B cell (primary cell): ENCODE data around the gene PFKFB3. TPM values are rescaled to one million over a fixed set of nuclear protein-coding genes. Genes with fewer than 3 reads are reported as not detected.
"Not testable (repeated sequence)": the region's sequence is repeated elsewhere in the genome, so short reads cannot be mapped to it uniquely, and the experiment has no call there.

ENCODE experiments used
- ATAC-seq: fragments of 200-7000 bp; cut with Tn5 transposase; one replicate; pipeline ENCODE4 v1.10.0; 2021; ENCODE audit warnings: low read depth, mild to moderate bottlenecking, moderate number of reproducible peaks, moderate library complexity
- CTCF ChIA-PET: fragments of 350-600 bp; sonication (Branson Sonifier 250); formaldehyde crosslinking; loops from one replicate; lab custom pipeline; 2021; ENCODE audit warnings: antibody characterized with exemption, inconsistent platforms; lab: Charles Lee
- POLR2A ChIA-PET: fragments of 350-600 bp; sonication (Branson Sonifier 250); formaldehyde crosslinking; loops from one replicate; lab custom pipeline; 2021; ENCODE audit warnings: antibody characterized with exemption; lab: Charles Lee
- DNase-seq: peaks from one replicate; pipeline ENCODE4 v3.0.0; 2013
- H2AFZ ChIP-seq: 2 replicates; pipeline ENCODE4 v1.6.1; 2012; ENCODE audit warnings: mild to moderate bottlenecking, low read depth, low read length; ENCODE audit not compliant: insufficient read depth, poor library complexity, severe bottlenecking
- H3K27ac ChIP-seq, 2 donors: 1 replicate in 1 of 2; 2 replicates in 1 of 2; pipeline ENCODE4 v1.5.1; 2012 to 2013; ENCODE audit warnings: low read length in 2 of 2, mild to moderate bottlenecking in 2 of 2, moderate library complexity in 1 of 2
- H3K27me3 ChIP-seq, 4 experiments: fragments of 200-600 bp in 1 of 4; sonication (generic) in 1 of 4; replicated peaks in 1 of 4; 1 replicate in 2 of 4; 2 replicates in 2 of 4; pipeline versions ENCODE4 v1.6.1 to v1.7.0; 2013 to 2016; ENCODE audit warnings: low read length in 3 of 4, mild to moderate bottlenecking in 2 of 4, mixed read lengths in 1 of 4, moderate library complexity in 1 of 4; ENCODE audit not compliant: insufficient read depth in 4 of 4, control insufficient read depth in 3 of 4; ENCODE audit errors: control extremely low read depth in 1 of 4
- H3K36me3 ChIP-seq, 2 experiments: replicated peaks in 1 of 2; 1 replicate in 1 of 2; 2 replicates in 1 of 2; pipeline versions ENCODE4 v1.6.1 to v1.7.1; 2013; ENCODE audit warnings: low read length in 1 of 2; ENCODE audit not compliant: insufficient read depth in 2 of 2, control insufficient read depth in 1 of 2; ENCODE audit errors: control extremely low read depth in 1 of 2, extremely low read depth in 1 of 2
- H3K4me1 ChIP-seq, 2 donors: fragments of 200-600 bp in 1 of 2; sonication (generic) in 1 of 2; 1 replicate in 1 of 2; 2 replicates in 1 of 2; pipeline versions ENCODE4 v1.5.1 to v1.6.1; 2013 to 2017; ENCODE audit warnings: low read length in 2 of 2; ENCODE audit not compliant: control insufficient read depth in 2 of 2, insufficient read depth in 2 of 2
- H3K4me2 ChIP-seq: replicated peaks from 2 replicates; pipeline ENCODE3; 2012; ENCODE audit warnings: mild to moderate bottlenecking, low read depth, low read length; ENCODE audit not compliant: poor library complexity, severe bottlenecking
- H3K4me3 ChIP-seq, 5 experiments: fragments of 200-600 bp in 1 of 5; sonication (generic) in 1 of 5; 1 replicate in 3 of 5; 2 replicates in 2 of 5; pipeline versions ENCODE4 v1.5.1 to v1.7.0; 2011 to 2016; ENCODE audit warnings: low read length in 4 of 5, mild to moderate bottlenecking in 4 of 5, low read depth in 2 of 5, control low read depth in 1 of 5, moderate library complexity in 1 of 5; ENCODE audit not compliant: insufficient read depth in 1 of 5; ENCODE audit errors: control extremely low read depth in 1 of 5, extremely low read depth in 1 of 5
- H3K79me2 ChIP-seq: fragments of 200-600 bp; sonication (generic); one replicate; pipeline ENCODE4 v1.6.0; 2016; ENCODE audit warnings: low read length; ENCODE audit not compliant: control insufficient read depth, insufficient read depth
- H3K9ac ChIP-seq: fragments of 200-600 bp; sonication (generic); 2 replicates; pipeline ENCODE4 v1.6.1; 2017; ENCODE audit warnings: mild to moderate bottlenecking, low read length, moderate library complexity
- H3K9me3 ChIP-seq, 3 donors: one replicate each; pipeline versions ENCODE4 v1.6.1 to v1.7.1; 2013; ENCODE audit warnings: low read length in 2 of 3; ENCODE audit not compliant: control insufficient read depth in 2 of 3, insufficient read depth in 1 of 3; ENCODE audit errors: control extremely low read depth in 1 of 3
- H4K20me1 ChIP-seq: 2 replicates; pipeline ENCODE4 v1.6.0; 2012; ENCODE audit warnings: mild to moderate bottlenecking, low read length; ENCODE audit not compliant: insufficient read depth, control insufficient read depth, poor library complexity, severe bottlenecking
- H3K27ac Mint-ChIP-seq: one replicate; pipeline ENCODE4 v1.8.0; 2021; ENCODE audit warnings: mixed read lengths
- H3K27me3 Mint-ChIP-seq: one replicate; pipeline ENCODE4 v1.8.0; 2021; ENCODE audit warnings: mixed read lengths
- H3K4me1 Mint-ChIP-seq: one replicate; pipeline ENCODE4 v1.8.0; 2021; ENCODE audit warnings: mixed read lengths
- H3K4me3 Mint-ChIP-seq: one replicate; pipeline ENCODE4 v1.8.0; 2021; ENCODE audit warnings: mixed read lengths
- H3K9me3 Mint-ChIP-seq: one replicate; pipeline ENCODE4 v1.8.0; 2022; ENCODE audit warnings: mixed read lengths; ENCODE audit not compliant: insufficient read depth
- CTCF ChIP-seq: fragments of 200-600 bp; IDR thresholded peaks from one replicate; pipeline ENCODE4 v1.8.0; 2022; ENCODE audit warnings: antibody characterized with exemption, mild to moderate bottlenecking
- EZH2 ChIP-seq: IDR thresholded peaks from 2 replicates; pipeline ENCODE4 v1.6.1; 2012; ENCODE audit warnings: borderline replicate concordance, low read depth, mild to moderate bottlenecking, moderate library complexity, low read length; ENCODE audit not compliant: insufficient read depth, poor library complexity, severe bottlenecking
- WGBS: methylation state at CpG from one replicate; pipeline ENCODE4 v1.1.5; 2013; ENCODE audit warnings: missing lambda C conversion rate; ENCODE audit not compliant: insufficient coverage; 5-methylcytosine and 5-hydroxymethylcytosine counted together
- intact Hi-C: fragments of 100-400 bp; cut with micrococcal nuclease; formaldehyde crosslinking; loops from one replicate; pipeline ENCODE4 v1.10.0; 2022
- polyA plus RNA-seq: library from polyadenylated mRNA; depleted of rRNA; stranded (reverse); fragments of >200 nt; gene quantifications from 2 replicates; pipeline ENCODE4 v1.2.3, GENCODE V29; 2012
- total RNA-seq, 2 donors: library from RNA; stranded (reverse); fragments of 120-200 nt in 1 of 2; gene quantifications; 1 replicate in 1 of 2; 2 replicates in 1 of 2; pipeline versions ENCODE4 v1.2.3 to v1.2.4, GENCODE V29; 2013 to 2022

The PFKFB3 gene
- total and polyA plus RNA-seq, 2 donors (not counting 1 experiment from before 2014, with no cell fraction given): 13.2 to 239 TPM

GRCh38 chr10:6195846-6196245, 6.9 kb upstream of the PFKFB3 start:
- Histone ChIP-seq H4K20me1 (peaks cover 18% of the 10 kb centered on the region), H3K27ac (no peak overlapping the region), H3K27me3 (no peaks in the 10 kb centered on the region), H3K9ac (no peak overlapping the region), H3K79me2 (peaks cover 33% of the 10 kb centered on the region), H3K36me3 (no peaks in the 10 kb centered on the region), H3K4me3 (no peak overlapping the region), H2AFZ (no peak overlapping the region), H3K4me1 (peaks cover 6 to 10% of the 10 kb centered on the region in 2 donors), H3K9me3 (no peaks in the 10 kb centered on the region), H3K4me2 (no peak overlapping the region)
- ChIA-PET POLR2A (no interaction called here), CTCF (interaction anchor here (0.7 to 2.3 kb wide), 3 partner anchors 43 to 383 kb away, joined by 3 to 13 read pairs (median 4); no protein-coding TSS in a partner anchor)
- Mint-ChIP-seq H3K27me3 (no peaks in the 10 kb centered on the region), H3K4me1 (peaks cover 16% of the 10 kb centered on the region), H3K27ac (no peak overlapping the region), H3K4me3 (no peak overlapping the region), H3K9me3 (no peaks in the 10 kb centered on the region)
- intact Hi-C loops: no loop called here
- no peak for DNase-seq
- no peak for TF ChIP-seq CTCF
- TF ChIP-seq EZH2: no peak
- ATAC-seq: no peak
- 67% methylated on average over 1 of the region's 9 CpGs for WGBS

GRCh38 chr10:6196524-6196923, 6.2 kb upstream of the PFKFB3 start:
- H3K4me3 Mint-ChIP-seq, intact Hi-C loops, H3K9ac ChIP-seq, ATAC-seq, H3K27me3 ChIP-seq, H3K9me3 Mint-ChIP-seq, H3K36me3 ChIP-seq, POLR2A ChIA-PET, H3K27ac Mint-ChIP-seq, H3K27ac ChIP-seq, H3K4me3 ChIP-seq, H3K27me3 Mint-ChIP-seq, H3K9me3 ChIP-seq, H2AFZ ChIP-seq, DNase-seq, H3K4me2 ChIP-seq: not testable (repeated sequence)
- Histone ChIP-seq H3K79me2 (peaks cover 26% of the 10 kb centered on the region), H3K4me1 (peaks cover 6 to 13% of the 10 kb centered on the region in 2 donors), H4K20me1 (peaks cover 12% of the 10 kb centered on the region)
- WGBS: 96% methylated on average over 4 of the region's 6 CpGs
- CTCF ChIA-PET: interaction anchor here (1.3 to 2.3 kb wide), 2 partner anchors 44 to 205 kb away, joined by 4 to 13 read pairs; no protein-coding TSS in a partner anchor
- H3K4me1 Mint-ChIP-seq: peaks cover 17% of the 10 kb centered on the region
